ENCODE measurements around the gene ZBP1.

The ZBP1 gene

GRCh38 chr20:57584768-57585461 lies 35.3 kb downstream of the ZBP1 start:
- no peak for DNase-seq (ENCODE audit: low read depth)

- DNase-seq (ENCODE audit: low read depth) = no peak
Measured at GRCh38 chr20:57583289-57584257, 36.7 kb downstream of the ZBP1 start.

- no peak for DNase-seq (ENCODE audit: low read depth)
Measured at GRCh38 chr20:57582432-57583288, 37.6 kb downstream of the ZBP1 start.

- DNase-seq (ENCODE audit: low read depth) = no peak
Measured at GRCh38 chr20:57582029-57582378, 38.2 kb downstream of the ZBP1 start.

- DNase-seq (ENCODE audit: low read depth) = no peak
Measured at GRCh38 chr20:57581202-57582028, 38.8 kb downstream of the ZBP1 start.

- DNase-seq (ENCODE audit: low read depth) = no peak
Measured at GRCh38 chr20:57580478-57581201, 39.6 kb downstream of the ZBP1 start.

GRCh38 chr20:57579898-57580447 lies 40.3 kb downstream of the ZBP1 start:
- DNase-seq (ENCODE audit: low read depth) = no peak

GRCh38 chr20:57579331-57579897 lies 40.8 kb downstream of the ZBP1 start:
- no peak for DNase-seq (ENCODE audit: low read depth)

GRCh38 chr20:57578476-57579165 lies 41.6 kb downstream of the ZBP1 start:
- DNase-seq (ENCODE audit: low read depth) = no peak

GRCh38 chr20:57577679-57578475 lies 42.3 kb downstream of the ZBP1 start:
- DNase-seq (ENCODE audit: low read depth) = no peak

GRCh38 chr20:57576617-57577550 lies 43.3 kb downstream of the ZBP1 start:
- DNase-seq (ENCODE audit: low read depth) = no peak

GRCh38 chr20:57576002-57576401 lies 44.2 kb downstream of the ZBP1 start:
- no peak for DNase-seq (ENCODE audit: low read depth)

- DNase-seq (ENCODE audit: low read depth) = no peak
Measured at GRCh38 chr20:57574954-57575353, 45.3 kb downstream of the ZBP1 start.

- DNase-seq (ENCODE audit: low read depth) = no peak
Measured at GRCh38 chr20:57573894-57574293, 46.3 kb downstream of the ZBP1 start.

- DNase-seq (ENCODE audit: low read depth) = no peak
Measured at GRCh38 chr20:57573242-57573641, 47.0 kb downstream of the ZBP1 start.

- no peak for DNase-seq (ENCODE audit: low read depth)
Measured at GRCh38 chr20:57571782-57572416, 48.3 kb downstream of the ZBP1 start.

- DNase-seq (ENCODE audit: low read depth) = no peak
Measured at GRCh38 chr20:57570920-57571319, 49.3 kb downstream of the ZBP1 start.
